K562 (cell line): ENCODE data around the gene ANKRD10. TPM values are rescaled to one million over a fixed set of nuclear protein-coding genes. Genes with fewer than 3 reads are reported as not detected.

ENCODE experiments used
- CBX2 ChIP-seq: fragments of 200-600 bp; sonication (generic); IDR thresholded peaks from one replicate; pipeline ENCODE4 v1.6.1; 2012; ENCODE audit warnings: mild to moderate bottlenecking, low read length, inconsistent platforms; ENCODE audit not compliant: insufficient read depth, poor library complexity, severe bottlenecking
- FOXJ3 ChIP-seq: sonication (generic); formaldehyde crosslinking; IDR thresholded peaks from 2 replicates; pipeline ENCODE4 v1.4.0; 2020; ENCODE audit warnings: mild to moderate bottlenecking, missing genetic modification reagents
- GATAD2B ChIP-seq: fragments of 450-650 bp; IDR thresholded peaks from 2 replicates; pipeline ENCODE4 v1.6.1; 2017; ENCODE audit warnings: mild to moderate bottlenecking, borderline replicate concordance
- HDAC6 ChIP-seq: IDR thresholded peaks from 2 replicates; pipeline ENCODE4 v1.6.1; 2012; ENCODE audit warnings: low read depth, mild to moderate bottlenecking, control low read depth, inconsistent platforms, low read length, moderate library complexity
- HNRNPH1 ChIP-seq: fragments of 200-400 bp; formaldehyde crosslinking; optimal IDR thresholded peaks from 2 replicates; pipeline ENCODE3; 2017; ENCODE audit warnings: low read depth, mild to moderate bottlenecking, low read length, moderate library complexity
- MTA2 ChIP-seq: fragments of 450-650 bp; IDR thresholded peaks from 2 replicates; pipeline ENCODE4 v1.6.1; 2016; ENCODE audit warnings: low read depth
- NCOA6 ChIP-seq: fragments of 450-650 bp; IDR thresholded peaks from 2 replicates; pipeline ENCODE4 v1.6.1; 2017; ENCODE audit warnings: mild to moderate bottlenecking
- NR1H2 ChIP-seq: sonication (generic); formaldehyde crosslinking; IDR thresholded peaks from 2 replicates; pipeline ENCODE4 v1.4.0; 2020; ENCODE audit warnings: mild to moderate bottlenecking, missing genetic modification reagents
- PTRF ChIP-seq: fragments of 450-650 bp; IDR thresholded peaks from 2 replicates; pipeline ENCODE4 v1.6.1; 2016; ENCODE audit warnings: mild to moderate bottlenecking, missing genetic modification characterization, missing compliant biosample characterization
- RBM17 ChIP-seq: fragments of 200-400 bp; formaldehyde crosslinking; IDR thresholded peaks from 2 replicates; pipeline ENCODE4 v1.6.1; 2017; ENCODE audit warnings: low read depth, mild to moderate bottlenecking, low read length, borderline replicate concordance
- SOX6 ChIP-seq: fragments of 450-650 bp; IDR thresholded peaks from 2 replicates; pipeline ENCODE4 v1.6.1; 2014; ENCODE audit warnings: mild to moderate bottlenecking
- STAT5A ChIP-seq: IDR thresholded peaks from 2 replicates; pipeline ENCODE4 v1.6.1; 2012; ENCODE audit warnings: low read length, inconsistent platforms, borderline replicate concordance
- TAL1 ChIP-seq: fragments of 450-650 bp; IDR thresholded peaks from 2 replicates; pipeline ENCODE4 v1.6.1; 2016; ENCODE audit warnings: mild to moderate bottlenecking
- U2AF2 ChIP-seq: fragments of 200-400 bp; formaldehyde crosslinking; optimal IDR thresholded peaks from 2 replicates; pipeline ENCODE3; 2017; ENCODE audit warnings: low read depth, mild to moderate bottlenecking, low read length
- ZFP36 ChIP-seq: fragments of 150-350 bp; IDR thresholded peaks from 2 replicates; pipeline ENCODE4 v1.6.1; 2018; ENCODE audit warnings: low read length, low read depth; ENCODE audit not compliant: partially characterized antibody
- polyA plus RNA-seq, 8 experiments: library from polyadenylated mRNA; depleted of rRNA in 4 of 8; stranded (reverse) in 5 of 8; unstranded in 3 of 8; fragments of >200 nt; fragmentation: Nextera tagmentation in 2 of 8; fragmentation: Illumina TruSeq in 1 of 8; extraction: Ambion mirVana in 2 of 8; extraction: Trizol in 1 of 8; gene quantifications; 2 replicates each; pipeline versions ENCODE4 v1.2.1 to v1.2.3, GENCODE V29; 2011 to 2014; ENCODE audit warnings: inconsistent platforms in 1 of 8, missing spikeins in 1 of 8
- total RNA-seq, 7 experiments: library from RNA; depleted of rRNA in 6 of 7; stranded (reverse); fragments of >200 nt in 6 of 7; fragmentation: Illumina TruSeq in 2 of 7; extraction: Trizol in 2 of 7; gene quantifications; 2 replicates each; pipeline versions ENCODE4 v1.2.1 to v1.2.3, GENCODE V29; 2011 to 2021; ENCODE audit warnings: low replicate concordance in 1 of 7
- TF ChIP-seq, protein P1 (sequence below): fragments of 250-450 bp; sonication (Bioruptor Pico); IDR thresholded peaks from 2 replicates; pipeline ENCODE4 v1.5.0; 2021
- TF ChIP-seq, protein P2 (sequence below), 2 experiments: IDR thresholded peaks; 2 replicates each; pipeline ENCODE4 v1.6.1; 2011; ENCODE audit warnings: borderline replicate concordance in 1 of 2, control low read depth in 1 of 2, low read depth in 1 of 2, low read length in 1 of 2, mild to moderate bottlenecking in 1 of 2, mixed read lengths in 1 of 2, moderate library complexity in 1 of 2; ENCODE audit not compliant: insufficient read depth in 1 of 2, insufficient read length in 1 of 2, poor library complexity in 1 of 2, severe bottlenecking in 1 of 2; ENCODE audit errors: extremely low read depth in 1 of 2
- TF ChIP-seq, protein P3 (sequence below): sonication (generic); formaldehyde crosslinking; IDR thresholded peaks from 2 replicates; pipeline ENCODE4 v1.8.1; 2023; ENCODE audit warnings: mild to moderate bottlenecking, missing genetic modification reagents
- TF ChIP-seq, protein P4 (sequence below): fragments of 250-450 bp; sonication (Bioruptor Pico); IDR thresholded peaks from 2 replicates; pipeline ENCODE4 v1.5.0; 2021; ENCODE audit warnings: mild to moderate bottlenecking, moderate library complexity
- TF ChIP-seq, protein P5 (sequence below): fragments of 250-450 bp; sonication (Bioruptor Pico); IDR thresholded peaks from 2 replicates; pipeline ENCODE4 v1.5.0; 2021

Gene ANKRD10
- total and polyA plus RNA-seq, 9 of the 15 experiments (the other 6 are each of a cell fraction or from before 2014, with no cell fraction given), result 21.7 to 183 (median 45.0) TPM

DNA sequence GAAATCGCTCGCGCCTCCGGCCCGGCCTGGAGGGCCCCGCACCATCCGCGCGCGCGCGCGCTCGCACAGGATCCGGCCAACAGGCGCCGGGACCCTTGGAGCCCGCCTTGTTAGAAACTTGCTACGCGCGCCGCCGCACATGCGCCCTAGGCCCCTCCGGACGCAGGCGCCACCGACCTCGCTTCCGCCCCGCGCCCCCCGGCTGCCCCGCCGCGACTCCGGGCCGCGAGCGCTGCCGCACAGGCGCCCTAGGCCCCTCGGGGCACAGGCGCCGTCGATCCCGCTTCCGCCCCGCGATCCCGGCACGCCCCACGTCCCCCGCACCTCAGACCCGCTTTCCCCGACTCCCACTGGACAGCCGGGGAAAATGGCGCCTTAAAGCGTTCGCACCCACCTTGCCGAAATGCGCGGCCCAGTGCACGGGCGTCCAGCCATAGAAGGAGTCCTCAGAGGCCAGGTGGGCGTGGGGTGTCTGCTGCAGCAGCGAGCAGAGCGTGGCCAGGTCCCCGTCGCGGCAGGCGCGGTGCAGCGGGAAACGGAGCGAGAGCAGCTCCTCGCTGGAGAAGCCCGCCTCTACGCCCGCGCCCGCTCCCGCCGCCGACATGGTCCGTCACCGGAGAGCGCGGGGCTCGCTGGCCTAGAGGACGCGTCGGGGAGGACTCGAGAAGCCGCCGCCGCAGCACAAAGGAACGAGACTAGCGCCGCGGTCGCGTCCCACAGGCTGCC, 375 bp downstream of the ANKRD10 start (continued):
- TF ChIP-seq HDAC6, result no peak
- TF ChIP-seq SOX6, result no peak
- TF ChIP-seq, protein P1, sequence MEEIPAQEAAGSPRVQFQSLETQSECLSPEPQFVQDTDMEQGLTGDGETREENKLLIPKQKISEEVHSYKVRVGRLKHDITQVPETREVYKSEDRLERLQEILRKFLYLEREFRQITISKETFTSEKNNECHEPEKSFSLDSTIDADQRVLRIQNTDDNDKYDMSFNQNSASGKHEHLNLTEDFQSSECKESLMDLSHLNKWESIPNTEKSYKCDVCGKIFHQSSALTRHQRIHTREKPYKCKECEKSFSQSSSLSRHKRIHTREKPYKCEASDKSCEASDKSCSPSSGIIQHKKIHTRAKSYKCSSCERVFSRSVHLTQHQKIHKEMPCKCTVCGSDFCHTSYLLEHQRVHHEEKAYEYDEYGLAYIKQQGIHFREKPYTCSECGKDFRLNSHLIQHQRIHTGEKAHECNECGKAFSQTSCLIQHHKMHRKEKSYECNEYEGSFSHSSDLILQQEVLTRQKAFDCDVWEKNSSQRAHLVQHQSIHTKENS (CRISPR knock-in tag), result no peak
- TF ChIP-seq NCOA6, result no peak
- no peak for TF ChIP-seq U2AF2
- no peak for TF ChIP-seq TAL1
- TF ChIP-seq, protein P2, sequence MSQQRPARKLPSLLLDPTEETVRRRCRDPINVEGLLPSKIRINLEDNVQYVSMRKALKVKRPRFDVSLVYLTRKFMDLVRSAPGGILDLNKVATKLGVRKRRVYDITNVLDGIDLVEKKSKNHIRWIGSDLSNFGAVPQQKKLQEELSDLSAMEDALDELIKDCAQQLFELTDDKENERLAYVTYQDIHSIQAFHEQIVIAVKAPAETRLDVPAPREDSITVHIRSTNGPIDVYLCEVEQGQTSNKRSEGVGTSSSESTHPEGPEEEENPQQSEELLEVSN (IDR thresholded peaks at IDR 0.05; ENCODE audit: borderline replicate concordance in 1 of 2, extremely low read depth in 1 of 2, insufficient read depth in 1 of 2, insufficient read length in 1 of 2, low read depth in 1 of 2, low read length in 1 of 2, poor library complexity in 1 of 2, severe bottlenecking in 1 of 2), result peak; percentile 13 to 26
- no peak for TF ChIP-seq FOXJ3 (CRISPR knock-in tag)
- no peak for TF ChIP-seq PTRF
- TF ChIP-seq NR1H2 (CRISPR knock-in tag), result no peak
- TF ChIP-seq, protein P3, sequence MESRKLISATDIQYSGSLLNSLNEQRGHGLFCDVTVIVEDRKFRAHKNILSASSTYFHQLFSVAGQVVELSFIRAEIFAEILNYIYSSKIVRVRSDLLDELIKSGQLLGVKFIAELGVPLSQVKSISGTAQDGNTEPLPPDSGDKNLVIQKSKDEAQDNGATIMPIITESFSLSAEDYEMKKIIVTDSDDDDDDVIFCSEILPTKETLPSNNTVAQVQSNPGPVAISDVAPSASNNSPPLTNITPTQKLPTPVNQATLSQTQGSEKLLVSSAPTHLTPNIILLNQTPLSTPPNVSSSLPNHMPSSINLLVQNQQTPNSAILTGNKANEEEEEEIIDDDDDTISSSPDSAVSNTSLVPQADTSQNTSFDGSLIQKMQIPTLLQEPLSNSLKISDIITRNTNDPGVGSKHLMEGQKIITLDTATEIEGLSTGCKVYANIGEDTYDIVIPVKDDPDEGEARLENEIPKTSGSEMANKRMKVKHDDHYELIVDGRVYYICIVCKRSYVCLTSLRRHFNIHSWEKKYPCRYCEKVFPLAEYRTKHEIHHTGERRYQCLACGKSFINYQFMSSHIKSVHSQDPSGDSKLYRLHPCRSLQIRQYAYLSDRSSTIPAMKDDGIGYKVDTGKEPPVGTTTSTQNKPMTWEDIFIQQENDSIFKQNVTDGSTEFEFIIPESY (CRISPR knock-in tag), result no peak
- TF ChIP-seq, protein P4, sequence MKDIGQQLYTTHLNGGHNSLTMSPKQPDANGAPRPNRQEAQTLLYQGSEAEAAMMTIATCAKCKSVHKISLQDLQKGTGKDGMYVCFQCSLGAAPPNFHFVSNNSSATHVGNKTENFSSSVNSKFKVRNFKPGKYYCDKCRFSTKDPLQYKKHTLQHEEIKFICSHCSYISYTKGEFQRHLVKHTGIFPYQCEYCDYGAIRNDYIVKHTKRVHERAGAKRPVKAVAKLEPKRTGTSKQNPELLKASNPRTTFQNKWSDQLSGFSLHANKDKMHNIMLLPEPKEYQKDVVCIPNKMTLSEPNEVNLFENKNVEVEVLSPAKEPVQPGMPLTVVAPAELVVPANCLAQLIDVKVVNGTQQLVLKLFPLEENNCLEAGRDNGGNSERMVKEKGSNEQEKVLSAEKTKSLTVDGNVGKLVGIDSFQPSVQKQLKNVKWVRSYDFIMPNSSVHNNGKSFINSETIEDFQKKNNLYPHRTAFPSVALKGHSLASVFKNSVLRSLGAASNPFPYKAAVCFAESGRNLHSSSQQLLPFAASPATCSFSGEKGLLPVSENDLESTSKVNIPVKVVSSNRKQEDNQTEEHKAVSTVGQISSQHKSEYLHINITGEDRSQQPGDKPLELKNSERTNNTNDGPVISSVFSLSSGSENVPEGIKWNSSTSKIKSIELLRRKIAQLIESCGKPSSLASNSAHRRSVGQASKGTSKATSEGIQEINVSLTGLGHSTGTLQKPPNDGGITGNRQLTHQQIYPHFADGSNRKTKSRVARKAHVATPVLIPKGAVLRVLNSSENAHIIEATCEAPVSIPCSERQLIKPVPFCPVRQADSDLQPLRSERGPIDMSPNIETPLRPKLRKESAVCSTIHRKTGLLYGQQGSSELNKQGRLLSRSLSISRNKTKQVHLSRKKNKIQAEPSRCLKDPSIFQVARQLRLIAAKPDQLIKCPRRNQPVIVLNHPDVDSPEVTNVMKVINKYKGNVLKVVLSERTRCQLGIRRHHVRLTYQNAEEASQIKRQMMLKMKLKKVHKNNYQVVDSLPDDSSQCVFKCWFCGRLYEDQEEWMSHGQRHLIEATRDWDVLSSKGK, result no peak
- no peak for TF ChIP-seq STAT5A
- TF ChIP-seq GATAD2B, result 0 out of 2 replicates have a peak, but pooled peaks have one; percentile 70
- no peak for TF ChIP-seq MTA2
- TF ChIP-seq RBM17, result no peak
- TF ChIP-seq, protein P5, sequence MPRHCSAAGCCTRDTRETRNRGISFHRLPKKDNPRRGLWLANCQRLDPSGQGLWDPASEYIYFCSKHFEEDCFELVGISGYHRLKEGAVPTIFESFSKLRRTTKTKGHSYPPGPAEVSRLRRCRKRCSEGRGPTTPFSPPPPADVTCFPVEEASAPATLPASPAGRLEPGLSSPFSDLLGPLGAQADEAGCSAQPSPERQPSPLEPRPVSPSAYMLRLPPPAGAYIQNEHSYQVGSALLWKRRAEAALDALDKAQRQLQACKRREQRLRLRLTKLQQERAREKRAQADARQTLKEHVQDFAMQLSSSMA (CRISPR knock-in tag), result no peak
- no peak for TF ChIP-seq CBX2
- TF ChIP-seq HNRNPH1, result no peak
- no peak for TF ChIP-seq ZFP36
